ENCODE measurements around the gene CDC42EP3. TPM values are rescaled to one million over a fixed set of nuclear protein-coding genes. Genes with fewer than 3 reads are reported as not detected.

Gene CDC42EP3
- total and polyA plus RNA-seq, 2 donors (not counting 1 experiment from before 2014, with no cell fraction given), result 28.0 to 29.9 TPM

- DNase-seq (no peak), ATAC-seq (ENCODE audit: low read depth) (no peak)
- H3K27me3 ChIP-seq (replicated peaks in 1 of 4; ENCODE audit: control extremely low read depth in 1 of 4, control insufficient read depth in 3 of 4, insufficient read depth in 4 of 4, low read length in 3 of 4), result no peaks in the 10 kb centered on the region
- ChIA-PET POLR2A (no interaction called here), CTCF (interaction anchor here (1.0 to 1.1 kb wide), 2 partner anchors 40 to 201 kb away, joined by 3 read pairs; no protein-coding TSS in a partner anchor)
- peaks cover 30 to 31% of the 10 kb centered on the region in 2 donors for H3K4me1 ChIP-seq (ENCODE audit: control insufficient read depth in 2 of 2, insufficient read depth in 2 of 2, low read length in 2 of 2)
- no peak overlapping the region for H3K4me3 ChIP-seq (ENCODE audit: control extremely low read depth in 1 of 5, extremely low read depth in 1 of 5, insufficient read depth in 1 of 5, low read depth in 2 of 5, low read length in 4 of 5)
- no peak overlapping the region for H2AFZ ChIP-seq (ENCODE audit: insufficient read depth, low read depth, low read length, poor library complexity, severe bottlenecking)
- Mint-ChIP-seq H3K9me3 (ENCODE audit: insufficient read depth) (no peaks in the 10 kb centered on the region), H3K27ac (no peak overlapping the region), H3K27me3 (no peaks in the 10 kb centered on the region), H3K4me3 (no peak overlapping the region), H3K4me1 (peaks cover 38% of the 10 kb centered on the region)
- 100% methylated on average over 2 of the region's 4 CpGs for WGBS (ENCODE audit: insufficient coverage)
- no peak overlapping the region for H3K9ac ChIP-seq (ENCODE audit: low read length)
- TF ChIP-seq EZH2 (IDR thresholded peaks at IDR 0.05; ENCODE audit: borderline replicate concordance, insufficient read depth, low read depth, low read length, poor library complexity, severe bottlenecking) (no peak), CTCF (IDR thresholded peaks at IDR 0.05) (no peak)
- H3K27ac ChIP-seq (ENCODE audit: low read length in 2 of 2), result no peak overlapping the region
- H4K20me1 ChIP-seq (ENCODE audit: control insufficient read depth, insufficient read depth, low read length, poor library complexity, severe bottlenecking), result no peaks in the 10 kb centered on the region
- no peaks in the 10 kb centered on the region for H3K9me3 ChIP-seq (ENCODE audit: control extremely low read depth in 1 of 3, control insufficient read depth in 2 of 3, insufficient read depth in 1 of 3, low read length in 2 of 3)
- H3K4me2 ChIP-seq (replicated peaks; ENCODE audit: low read depth, low read length, poor library complexity, severe bottlenecking), result no peak overlapping the region
- no peaks in the 10 kb centered on the region for H3K36me3 ChIP-seq (replicated peaks in 1 of 2; ENCODE audit: control extremely low read depth in 1 of 2, control insufficient read depth in 1 of 2, extremely low read depth in 1 of 2, insufficient read depth in 2 of 2, low read length in 1 of 2)
- intact Hi-C loops (cut with micrococcal nuclease), result no loop called here
- no peaks in the 10 kb centered on the region for H3K79me2 ChIP-seq (ENCODE audit: control insufficient read depth, insufficient read depth, low read length)
Measured at GRCh38 chr2:37631698-37632097, 39.7 kb downstream of the CDC42EP3 start.

- ATAC-seq (ENCODE audit: low read depth), result no peak
- ChIA-PET CTCF (interaction anchor here (1.0 to 1.1 kb wide), 2 partner anchors 41 to 201 kb away, joined by 3 read pairs; no protein-coding TSS in a partner anchor), POLR2A (no interaction called here)
- intact Hi-C loops (cut with micrococcal nuclease), result no loop called here
- WGBS (ENCODE audit: insufficient coverage), result 100% methylated on average over 1 of the region's 2 CpGs
- Mint-ChIP-seq H3K27ac (no peak overlapping the region), H3K4me1 (peaks cover 38% of the 10 kb centered on the region), H3K9me3 (ENCODE audit: insufficient read depth) (no peaks in the 10 kb centered on the region), H3K27me3 (no peaks in the 10 kb centered on the region), H3K4me3 (no peak overlapping the region)
- Histone ChIP-seq H3K4me2 (replicated peaks; ENCODE audit: low read depth, low read length, poor library complexity, severe bottlenecking) (no peak overlapping the region), H3K27ac (ENCODE audit: low read length in 2 of 2) (no peak overlapping the region), H3K9me3 (ENCODE audit: control extremely low read depth in 1 of 3, control insufficient read depth in 2 of 3, insufficient read depth in 1 of 3, low read length in 2 of 3) (no peaks in the 10 kb centered on the region), H3K9ac (ENCODE audit: low read length) (no peak overlapping the region), H3K79me2 (ENCODE audit: control insufficient read depth, insufficient read depth, low read length) (no peaks in the 10 kb centered on the region), H3K4me3 (ENCODE audit: control extremely low read depth in 1 of 5, extremely low read depth in 1 of 5, insufficient read depth in 1 of 5, low read depth in 2 of 5, low read length in 4 of 5) (no peak overlapping the region), H3K36me3 (replicated peaks in 1 of 2; ENCODE audit: control extremely low read depth in 1 of 2, control insufficient read depth in 1 of 2, extremely low read depth in 1 of 2, insufficient read depth in 2 of 2, low read length in 1 of 2) (no peaks in the 10 kb centered on the region), H4K20me1 (ENCODE audit: control insufficient read depth, insufficient read depth, low read length, poor library complexity, severe bottlenecking) (no peaks in the 10 kb centered on the region), H2AFZ (ENCODE audit: insufficient read depth, low read depth, low read length, poor library complexity, severe bottlenecking) (no peak overlapping the region), H3K27me3 (replicated peaks in 1 of 4; ENCODE audit: control extremely low read depth in 1 of 4, control insufficient read depth in 3 of 4, insufficient read depth in 4 of 4, low read length in 3 of 4) (no peaks in the 10 kb centered on the region), H3K4me1 (ENCODE audit: control insufficient read depth in 2 of 2, insufficient read depth in 2 of 2, low read length in 2 of 2) (peaks cover 30 to 31% of the 10 kb centered on the region in 2 donors)
- no peak for DNase-seq
- TF ChIP-seq CTCF (IDR thresholded peaks at IDR 0.05) (no peak), EZH2 (IDR thresholded peaks at IDR 0.05; ENCODE audit: borderline replicate concordance, insufficient read depth, low read depth, low read length, poor library complexity, severe bottlenecking) (no peak)
Measured at GRCh38 chr2:37631292-37631691, 40.1 kb downstream of the CDC42EP3 start.
